ENCODE results near the gene CNTN2.

Gene CNTN2

DNA sequence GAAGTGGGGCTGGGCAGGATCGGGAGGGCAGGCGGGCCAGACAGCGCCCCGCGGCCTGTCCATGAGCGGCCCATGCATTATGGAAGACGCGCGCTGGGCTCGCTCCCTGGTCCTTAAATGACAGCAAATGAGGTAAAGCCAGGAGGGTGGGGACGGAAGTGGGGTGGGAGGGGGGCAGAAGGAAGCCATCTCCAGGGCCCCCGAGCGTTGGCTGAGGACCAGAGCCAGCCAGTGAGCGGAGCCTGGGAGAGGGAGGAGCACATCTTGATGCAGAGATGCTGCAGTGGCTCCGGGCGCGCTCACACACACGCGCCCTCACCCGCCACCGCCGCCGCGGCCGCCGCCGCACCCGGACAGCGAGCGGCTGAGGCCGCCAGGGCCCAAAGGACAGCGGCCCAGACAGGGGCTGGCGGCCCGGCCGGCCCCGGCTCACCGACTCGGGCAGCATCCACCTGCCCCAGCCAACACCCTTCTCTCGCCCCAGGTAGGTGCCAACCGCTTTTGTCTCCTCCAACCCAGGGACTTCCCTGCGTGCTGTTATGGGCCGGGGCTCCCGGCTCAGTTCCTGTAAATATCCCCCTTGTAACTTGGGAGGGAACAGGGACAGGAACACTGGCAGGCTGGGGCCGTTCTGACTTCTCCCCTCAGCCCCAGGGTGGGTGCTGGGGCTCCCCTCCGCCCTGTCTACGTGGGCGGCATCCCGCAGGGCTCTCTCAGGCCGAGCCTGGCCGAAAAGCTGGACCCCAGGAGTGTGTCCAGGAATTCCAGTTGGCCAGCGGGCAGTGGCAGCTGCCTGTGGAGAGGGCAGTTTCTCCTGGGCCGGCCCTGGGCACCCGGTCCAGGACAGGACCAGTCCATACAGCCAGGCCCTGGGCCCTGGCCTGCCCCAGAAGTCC is at the start of gene CNTN2:
TSS of gene CNTN2 (plus strand) at position 302 of the 896 bp plus-strand sequence. CDS start 9,974 bp downstream, outside the sequence.
- DNase-seq = no peak

DNA sequence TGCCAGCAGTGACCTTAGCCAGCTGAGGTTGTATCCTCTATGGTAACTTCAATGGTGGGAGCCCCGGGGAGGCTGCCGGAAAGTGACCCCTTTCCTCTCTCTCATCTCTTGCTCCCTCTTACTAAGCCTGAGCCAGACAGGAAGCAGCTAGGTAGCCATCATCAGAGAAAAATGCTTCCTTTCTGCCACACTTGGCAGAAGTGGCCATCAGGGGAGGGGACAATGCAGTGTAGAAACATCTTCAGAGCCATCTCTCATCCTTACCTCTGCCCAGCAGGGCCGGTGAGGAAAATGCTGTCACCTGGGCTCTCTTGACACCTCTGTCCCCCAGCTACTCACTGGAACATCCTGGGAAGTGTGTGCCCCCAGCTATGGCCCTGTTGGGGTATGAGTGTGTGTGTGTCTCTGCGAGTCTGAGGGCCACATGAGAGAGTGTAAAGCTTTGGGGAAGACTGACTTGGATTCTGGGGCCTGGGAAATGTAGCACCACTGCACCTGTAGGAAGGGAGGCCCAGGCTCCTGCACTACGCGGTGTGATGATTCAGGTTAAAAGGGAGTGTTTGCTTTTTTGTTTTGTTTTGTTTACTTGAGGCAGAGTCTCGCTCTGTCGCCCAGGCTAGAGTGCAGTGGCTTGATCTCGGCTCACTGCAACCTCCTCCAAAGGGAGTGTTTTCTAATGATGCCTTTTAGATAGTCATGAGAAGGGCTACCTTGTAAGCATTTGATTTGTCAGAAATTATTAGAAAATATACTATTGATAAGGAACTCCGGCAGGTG is 48.7 kb upstream of the CNTN2 start:
- no peak for DNase-seq

- no peak for DNase-seq
Measured at GRCh38 chr1:204996981-204997380, 46.0 kb upstream of the CNTN2 start.

DNA sequence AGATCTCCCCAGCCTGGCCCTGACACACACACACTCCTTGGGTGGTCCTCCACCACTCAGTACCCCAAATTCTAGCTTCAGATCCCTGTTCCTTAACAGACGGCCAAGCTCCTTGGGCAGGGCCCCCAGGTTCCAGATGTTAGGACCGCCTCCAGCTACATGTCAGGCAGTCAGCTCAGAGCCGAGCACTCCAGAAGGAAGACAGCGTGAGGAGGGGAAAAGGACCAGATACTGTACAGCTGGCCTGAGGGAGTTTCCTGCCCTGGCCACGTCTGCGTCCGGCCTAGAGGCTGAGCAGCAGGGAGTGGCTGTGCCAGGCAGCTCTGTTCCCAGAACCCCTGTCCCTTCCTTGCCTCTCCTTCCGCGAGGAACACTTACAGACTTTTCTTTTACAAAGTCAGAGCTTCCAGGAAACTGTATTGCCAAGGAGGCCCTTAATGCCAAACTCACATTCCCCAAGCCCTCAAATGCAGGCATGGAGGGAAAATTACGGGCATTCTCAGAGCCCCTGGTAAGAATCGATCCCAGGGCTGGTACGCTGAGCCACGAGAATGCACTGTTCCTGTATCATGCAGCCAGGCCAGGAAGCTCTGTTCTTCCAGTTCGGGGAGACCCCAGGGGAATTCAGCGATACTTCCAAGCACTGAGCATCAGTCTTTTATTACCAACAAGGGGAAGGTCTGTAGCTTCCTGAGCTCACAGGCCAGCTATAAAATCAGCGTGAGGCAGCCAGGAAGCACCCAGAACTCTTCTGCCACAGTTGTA is 45.2 kb upstream of the CNTN2 start:
- DNase-seq = no peak

DNA sequence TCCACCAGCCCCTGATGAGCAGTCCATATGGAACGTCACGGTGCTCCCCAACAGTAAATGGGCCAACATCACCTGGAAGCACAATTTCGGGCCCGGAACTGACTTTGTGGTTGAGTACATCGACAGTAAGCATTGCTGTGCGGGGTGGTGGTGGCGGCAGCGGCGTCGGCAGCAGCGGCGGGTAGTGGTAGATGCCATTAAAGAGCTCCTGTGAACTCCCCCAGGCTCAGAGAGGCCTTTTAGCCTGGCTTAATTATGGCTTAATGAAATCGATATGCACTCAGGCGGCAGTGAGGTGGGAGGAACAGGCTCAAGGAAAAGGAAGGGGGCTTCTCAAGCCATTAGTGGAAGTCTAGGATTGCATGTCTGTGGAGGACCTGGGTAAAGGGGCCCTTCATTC is 41.9 kb upstream of the CNTN2 start:
- no peak for DNase-seq

DNA sequence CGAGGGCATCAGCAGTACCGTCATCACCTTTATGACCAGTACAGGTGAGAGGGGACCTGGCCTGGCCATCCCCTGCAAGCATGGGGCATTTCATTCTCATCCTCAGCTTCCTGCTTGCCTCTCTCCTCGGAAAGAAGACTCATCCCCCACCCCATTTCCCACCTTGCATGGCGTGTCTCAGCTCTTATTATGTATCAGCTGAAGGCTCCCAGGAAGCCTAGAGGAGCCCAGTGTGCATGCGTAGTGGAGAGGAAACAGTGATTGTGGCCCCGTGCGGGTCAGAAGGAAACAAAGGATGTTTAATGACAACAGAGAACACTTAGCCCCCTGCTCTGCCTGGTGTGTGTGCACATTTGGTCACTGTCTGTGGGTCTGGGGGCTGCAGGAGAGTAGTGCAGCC is 40.3 kb upstream of the CNTN2 start:
- DNase-seq = no peak

DNA sequence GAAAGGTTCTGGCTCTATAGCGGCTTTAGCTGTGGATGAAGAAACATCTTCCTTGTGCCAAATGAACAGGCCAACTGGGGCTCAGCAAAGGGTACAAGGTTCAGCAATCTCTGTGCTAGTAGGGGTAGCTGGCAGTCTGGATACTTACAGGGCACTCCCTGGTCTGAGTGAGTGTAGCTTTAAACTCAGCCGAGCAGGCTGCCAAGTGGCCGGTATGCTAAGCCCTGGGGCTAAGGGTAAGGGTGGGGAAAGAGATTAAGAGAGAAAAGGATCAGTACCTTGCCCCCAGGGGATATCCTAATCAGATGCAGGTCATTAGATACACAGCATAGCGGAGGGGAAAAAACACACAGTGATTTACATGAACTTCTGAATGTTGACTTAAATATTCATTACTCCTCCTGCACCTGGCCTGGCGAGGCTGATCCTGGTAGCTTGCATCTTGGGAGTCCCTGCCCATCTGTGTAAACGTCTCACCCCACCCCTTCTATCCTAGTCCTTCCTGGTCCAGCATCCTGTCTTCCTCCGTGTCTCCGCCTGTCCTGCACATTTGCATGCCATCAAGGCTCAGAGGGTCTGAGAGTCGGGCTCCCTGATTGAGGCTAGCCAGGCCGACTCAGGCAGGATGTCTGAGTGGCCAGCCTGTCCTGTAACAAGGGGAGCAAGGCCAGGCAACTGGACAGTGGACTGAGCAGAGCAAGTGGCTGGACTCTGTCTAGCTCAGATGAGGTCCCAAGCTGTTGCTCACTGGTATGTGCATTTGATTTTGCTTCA is 39.5 kb upstream of the CNTN2 start:
- no peak for DNase-seq

DNA sequence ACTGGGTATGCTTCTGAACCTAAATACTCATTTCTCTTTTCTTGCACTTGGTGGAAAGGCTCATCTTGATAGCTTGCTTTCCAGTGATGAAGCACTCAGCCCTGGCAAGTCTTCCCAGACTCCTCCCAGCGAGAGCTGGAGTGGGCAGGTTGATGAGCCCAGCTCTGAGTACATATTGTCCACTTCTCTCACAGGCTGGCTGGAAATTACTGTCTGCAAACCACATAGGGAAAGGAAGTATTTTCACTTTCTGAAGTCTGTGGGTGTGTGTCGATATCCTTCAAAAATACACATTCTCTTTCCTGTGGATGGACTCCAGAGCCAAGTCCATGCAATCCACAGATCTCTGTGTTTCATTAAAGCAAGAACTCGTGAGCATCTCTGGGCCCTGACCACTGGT is 38.7 kb upstream of the CNTN2 start:
- peak; percentile 23 for DNase-seq

GRCh38 chr1:205008896-205009295 is 34.1 kb upstream of the CNTN2 start:
- no peak for DNase-seq

DNA sequence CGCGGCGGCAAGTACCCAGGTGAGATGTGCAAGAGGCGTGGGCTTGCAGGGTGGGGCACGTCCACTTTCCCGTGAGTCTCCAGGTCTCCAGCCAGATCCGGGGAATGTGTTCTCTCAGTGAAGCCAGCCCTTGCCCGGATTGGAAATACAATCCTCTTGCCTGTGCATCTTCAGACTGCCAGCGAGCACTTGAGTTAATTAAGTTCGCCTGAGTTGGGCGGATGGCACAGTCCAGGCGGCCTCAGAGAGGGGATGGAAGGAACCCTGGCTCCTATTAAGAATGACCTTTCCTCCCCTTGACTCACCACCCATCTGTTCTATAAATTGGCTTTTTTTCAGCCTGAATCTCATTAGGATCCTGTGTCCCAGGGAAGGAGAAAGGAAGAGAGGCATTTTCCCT is 33.3 kb upstream of the CNTN2 start:
- DNase-seq = no peak

DNA sequence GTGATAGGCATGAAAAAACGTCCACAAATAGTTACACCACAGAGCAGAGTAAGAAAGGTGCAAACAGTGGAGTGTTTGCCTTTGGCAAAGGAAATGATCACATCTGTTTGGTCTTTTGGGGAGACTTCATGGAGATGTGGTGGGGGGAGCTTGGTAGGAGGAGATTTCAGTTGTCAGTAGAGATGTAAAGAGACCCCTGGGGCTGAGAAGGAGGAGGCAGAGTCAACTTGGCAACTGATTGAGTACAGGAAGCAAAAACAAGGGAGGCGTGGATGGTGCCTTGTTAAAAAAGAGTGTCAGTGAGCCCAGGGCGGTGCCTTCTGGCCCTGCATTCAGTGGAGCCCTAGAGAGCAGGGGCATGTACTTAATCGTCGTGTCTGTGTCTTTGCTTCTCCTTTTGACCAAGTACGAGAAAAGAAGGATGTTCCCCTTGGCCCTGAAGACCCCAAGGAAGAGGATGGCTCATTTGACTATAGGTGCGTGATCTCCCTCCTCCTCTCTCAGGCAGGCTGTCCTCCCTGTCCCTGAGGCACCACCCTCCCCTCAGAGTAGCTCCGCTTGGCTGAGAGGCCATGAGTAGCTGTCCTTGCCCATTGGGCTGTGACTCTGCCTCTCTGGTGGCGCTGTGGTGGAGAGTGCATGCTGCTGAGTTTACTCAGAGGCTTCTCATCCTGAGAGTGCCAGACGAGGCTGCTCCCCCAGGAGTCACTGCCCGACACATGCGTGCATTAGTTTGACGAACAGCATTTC is 30.4 kb upstream of the CNTN2 start:
- DNase-seq = no peak

DNA sequence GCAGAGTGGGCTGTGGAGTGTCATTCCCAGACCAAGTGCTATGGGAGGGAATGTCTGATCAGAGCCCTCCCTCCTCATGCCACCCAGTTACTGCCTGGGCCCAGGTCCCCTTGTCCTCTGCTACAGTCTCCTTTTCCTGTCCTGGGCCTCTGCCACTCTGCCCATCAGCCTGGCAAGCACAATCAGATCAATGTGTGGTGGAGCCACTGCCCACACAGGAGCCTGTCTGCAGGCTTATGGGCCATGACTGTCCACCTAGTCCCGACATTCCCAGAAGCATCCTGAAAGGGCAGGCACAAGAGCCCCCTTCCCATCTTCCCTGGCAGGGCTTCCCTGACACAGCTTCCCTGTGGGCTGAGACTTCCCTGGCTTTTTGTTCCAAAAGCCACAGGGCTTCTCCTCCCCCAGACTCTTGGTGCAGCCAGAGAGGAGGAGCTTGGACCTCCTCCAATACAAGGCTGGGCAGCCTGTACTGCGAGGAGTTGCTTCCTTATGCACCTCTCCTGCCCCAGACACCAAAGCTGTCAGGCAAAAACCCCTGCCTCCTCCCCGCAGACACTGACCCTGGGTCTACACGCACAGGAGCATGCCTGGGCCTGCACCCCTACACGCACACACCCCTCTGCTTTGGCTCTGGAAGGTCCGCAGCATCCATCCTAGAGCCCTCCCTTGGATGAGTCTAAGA is 29.2 kb upstream of the CNTN2 start:
- no peak for DNase-seq

DNA sequence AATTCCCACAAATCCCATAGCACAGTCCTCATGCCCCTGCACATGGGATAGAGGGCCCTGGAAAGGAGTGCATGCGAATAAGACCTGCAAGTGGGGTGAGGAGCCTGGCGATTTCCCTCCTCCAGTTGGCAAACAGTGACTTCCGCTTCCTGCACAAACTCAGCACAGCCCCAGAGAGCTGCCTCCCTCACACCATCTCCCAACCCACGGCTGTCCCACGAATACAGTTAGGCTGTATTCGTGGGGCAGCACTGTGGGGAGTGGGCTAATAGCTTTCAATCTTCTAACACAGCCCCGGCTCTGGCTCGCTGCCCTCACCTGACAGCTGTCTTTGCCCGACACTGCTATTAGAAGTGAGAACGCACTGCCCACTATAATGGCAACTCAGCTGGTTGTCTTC is 28.2 kb upstream of the CNTN2 start:
- no peak for DNase-seq

DNA sequence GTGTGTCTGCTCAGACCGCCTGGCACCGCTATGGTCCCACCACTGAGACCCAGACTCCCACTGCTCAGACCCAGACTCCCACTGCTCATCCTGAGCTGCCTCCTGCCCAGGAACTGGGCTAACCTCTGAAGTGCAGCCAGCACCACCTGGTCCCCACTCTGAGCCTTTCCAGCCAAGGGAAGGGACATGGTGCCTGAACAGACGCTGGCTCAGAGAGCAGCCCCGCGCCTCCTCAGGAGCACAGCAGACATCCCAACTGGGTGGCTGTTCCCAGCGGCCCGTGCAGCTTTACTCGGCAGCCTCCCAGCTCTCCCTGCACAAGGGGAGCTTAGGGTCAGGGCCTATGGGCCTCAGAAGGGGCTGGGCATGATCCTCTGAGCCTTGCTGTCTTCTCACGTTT is 27.8 kb upstream of the CNTN2 start:
- no peak for DNase-seq

DNA sequence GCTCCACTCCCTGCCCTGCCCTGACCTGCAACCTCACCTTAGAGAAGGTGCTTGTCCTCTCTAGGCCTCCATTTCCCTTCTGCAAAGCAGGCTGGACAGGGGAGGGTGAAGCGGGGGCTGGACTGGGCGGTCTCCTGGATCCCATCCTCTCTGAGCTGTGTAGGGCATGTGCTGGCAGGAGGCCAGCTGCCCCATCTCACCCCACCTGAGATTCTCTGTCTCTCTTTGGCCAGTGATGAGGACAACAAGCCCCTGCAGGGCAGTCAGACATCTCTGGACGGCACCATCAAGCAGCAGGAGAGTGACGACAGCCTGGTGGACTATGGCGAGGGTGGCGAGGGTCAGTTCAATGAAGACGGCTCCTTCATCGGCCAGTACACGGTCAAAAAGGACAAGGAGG is 26.9 kb upstream of the CNTN2 start:
- DNase-seq = no peak

- DNase-seq = no peak
Measured at GRCh38 chr1:205016584-205016983, 26.4 kb upstream of the CNTN2 start.

DNA sequence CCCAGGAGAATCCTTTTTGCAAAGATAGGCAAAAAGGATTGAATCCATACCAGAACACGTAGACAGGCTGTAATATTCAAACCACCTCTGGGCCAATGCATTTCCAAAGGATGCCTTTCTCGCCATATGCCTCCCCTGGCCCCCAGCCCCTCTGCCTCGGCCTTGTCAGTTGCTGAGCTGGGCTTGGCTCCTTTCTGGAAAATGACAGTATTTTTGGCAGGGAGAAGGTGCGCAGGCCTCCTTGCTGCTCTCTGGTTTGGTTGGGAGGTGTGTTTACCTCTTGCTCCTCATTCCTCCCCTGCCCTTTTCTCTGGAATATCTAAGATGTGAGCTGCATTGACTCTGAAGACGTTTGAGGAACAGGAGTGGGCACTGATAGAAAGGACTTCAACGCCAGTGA is 26.0 kb upstream of the CNTN2 start:
- no peak for DNase-seq

- no peak for DNase-seq
Measured at GRCh38 chr1:205017766-205018165, 25.2 kb upstream of the CNTN2 start.

DNA sequence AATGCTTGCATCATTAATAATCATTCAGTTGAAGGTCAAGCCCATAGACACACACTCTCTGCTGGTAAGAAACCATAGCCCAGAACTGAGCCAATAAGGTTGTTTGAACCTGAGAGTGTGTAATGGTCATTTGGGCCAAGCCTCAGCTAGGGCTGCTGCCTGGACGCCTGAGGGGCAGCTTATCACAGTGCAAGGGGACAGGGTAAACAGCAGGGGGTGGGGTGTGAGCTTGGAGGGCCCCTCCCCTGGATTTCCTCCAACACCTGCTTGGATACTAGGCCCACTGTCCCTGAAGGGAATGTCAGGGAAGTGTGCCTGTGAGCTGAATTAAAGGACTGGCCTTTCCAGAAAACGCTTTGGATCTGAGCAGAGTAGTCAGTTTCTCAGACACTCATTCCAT is 24.6 kb upstream of the CNTN2 start:
- DNase-seq = no peak

- no peak for DNase-seq
Measured at GRCh38 chr1:205020466-205020865, 22.5 kb upstream of the CNTN2 start.

DNA sequence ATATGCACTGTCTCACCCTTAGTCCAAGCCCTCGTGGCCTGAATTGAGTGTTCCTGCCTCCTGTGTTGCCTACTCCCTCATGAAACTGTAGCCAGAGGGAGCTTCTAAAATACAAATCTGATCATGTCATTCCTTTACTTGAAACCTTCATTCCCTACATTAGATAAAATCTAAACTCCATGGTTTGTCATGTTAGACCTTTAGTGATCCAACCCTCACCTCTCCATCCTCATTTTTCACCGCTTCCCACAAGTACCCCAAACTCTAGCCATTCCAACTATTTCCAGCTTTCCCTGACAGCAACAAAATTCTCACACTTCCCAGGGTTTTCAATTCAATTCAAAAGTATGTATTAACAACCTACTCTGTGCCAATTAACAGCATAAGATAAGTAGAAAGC is 18.3 kb upstream of the CNTN2 start:
- no peak for DNase-seq
